Neural cell (in vitro differentiated cells): ENCODE results near the gene PNISR. TPM values are rescaled to one million over a fixed set of nuclear protein-coding genes. Genes with fewer than 3 reads are reported as not detected.
A peak's percentile ranks its signal among the peaks of the same experiment; 100 is the strongest.

Experiments
- H2AFZ ChIP-seq: fragments of 200-600, 300-800 bp; sonication (generic), shearing (Covaris generic); 2 replicates; pipeline ENCODE4 v1.6.0; 2014; ENCODE audit warnings: low read depth, mild to moderate bottlenecking, antibody characterized with exemption, low read length, moderate library complexity
- H3F3A ChIP-seq: fragments of 200-600 bp; shearing (Covaris generic); 2 replicates; pipeline ENCODE4 v1.6.1; 2016; ENCODE audit warnings: mild to moderate bottlenecking, moderate library complexity, mixed read lengths, antibody characterized with exemption, low read length; ENCODE audit not compliant: insufficient read depth, poor library complexity, severe bottlenecking
- H3K27ac ChIP-seq: fragments of 200-600, 300-800 bp; sonication (generic), shearing (Covaris generic); 2 replicates; pipeline ENCODE4 v1.5.1; 2014; ENCODE audit warnings: mild to moderate bottlenecking, low read length, moderate library complexity
- H3K27me3 ChIP-seq: fragments of 300-800, 200-600 bp; sonication (generic), shearing (Covaris generic); 2 replicates; pipeline ENCODE4 v1.6.0; 2014; ENCODE audit warnings: mild to moderate bottlenecking, low read depth, low read length, moderate library complexity; ENCODE audit not compliant: insufficient read depth
- H3K36me3 ChIP-seq: fragments of 300-800, 200-600 bp; sonication (generic), shearing (Covaris generic); 2 replicates; pipeline ENCODE4 v1.5.1; 2014; ENCODE audit warnings: mild to moderate bottlenecking, antibody characterized with exemption, low read length, moderate library complexity; ENCODE audit not compliant: insufficient read depth
- H3K4me2 ChIP-seq: fragments of 300-800, 200-600 bp; sonication (generic), shearing (Covaris generic); 2 replicates; pipeline ENCODE4 v1.6.0; 2014; ENCODE audit warnings: mild to moderate bottlenecking, low read length
- H3K4me3 ChIP-seq: fragments of 300-800, 200-600 bp; sonication (generic), shearing (Covaris generic); 2 replicates; pipeline ENCODE4 v1.5.1; 2014; ENCODE audit warnings: mild to moderate bottlenecking, low read length, moderate library complexity
- H3K79me2 ChIP-seq: fragments of 200-600 bp; shearing (Covaris generic); replicated peaks from 2 replicates; pipeline ENCODE4 v1.6.0; 2014; ENCODE audit warnings: mild to moderate bottlenecking, low read length, moderate library complexity; ENCODE audit not compliant: insufficient read depth
- H3K9ac ChIP-seq: fragments of 300-800, 200-600 bp; sonication (generic), shearing (Covaris generic); 2 replicates; pipeline ENCODE4 v1.6.1; 2016; ENCODE audit warnings: mild to moderate bottlenecking, low read length, mixed read lengths
- H3K9me2 ChIP-seq: fragments of 200-600 bp; shearing (Covaris generic); 2 replicates; pipeline ENCODE4 v1.6.1; 2016; ENCODE audit warnings: mild to moderate bottlenecking, low read length, mixed read lengths; ENCODE audit not compliant: insufficient read depth
- H3K9me3 ChIP-seq: fragments of 200-600, 300-800 bp; sonication (generic), shearing (Covaris generic); 2 replicates; pipeline ENCODE4 v1.6.1; 2016; ENCODE audit warnings: mild to moderate bottlenecking, mixed run types, low read length, moderate library complexity, mixed read lengths
- H4K20me1 ChIP-seq: fragments of 200-600 bp; shearing (Covaris generic); 2 replicates; pipeline ENCODE4 v1.6.1; 2016; ENCODE audit warnings: mild to moderate bottlenecking, mixed run types; ENCODE audit not compliant: insufficient read depth
- CTCF ChIP-seq: fragments of 450-650 bp; IDR thresholded peaks from 2 replicates; pipeline ENCODE4 v1.5.1; 2014; ENCODE audit warnings: antibody characterized with exemption, mild to moderate bottlenecking, moderate library complexity; ENCODE audit not compliant: poor library complexity, severe bottlenecking
- EP300 ChIP-seq: fragments of 450-650 bp; conservative IDR thresholded peaks from 2 replicates; pipeline ENCODE4 v1.6.1; 2014; ENCODE audit warnings: antibody characterized with exemption, mild to moderate bottlenecking, moderate library complexity; ENCODE audit not compliant: poor library complexity, severe bottlenecking
- EZH2 ChIP-seq: fragments of 200-600, 300-800 bp; shearing (Covaris generic), sonication (generic); IDR thresholded peaks from 2 replicates; pipeline ENCODE4 v1.6.1; 2014; ENCODE audit warnings: antibody characterized with exemption, low read length, borderline replicate concordance, mild to moderate bottlenecking; ENCODE audit not compliant: insufficient read depth, poor library complexity, severe bottlenecking
- MXI1 ChIP-seq: fragments of 450-650 bp; conservative IDR thresholded peaks from 2 replicates; pipeline ENCODE4 v1.6.1; 2014; ENCODE audit warnings: antibody characterized with exemption, mild to moderate bottlenecking; ENCODE audit not compliant: poor library complexity, severe bottlenecking
- POLR2AphosphoS5 ChIP-seq: IDR thresholded peaks from 2 replicates; pipeline ENCODE4 v1.6.1; 2012
- RAD21 ChIP-seq: fragments of 450-650 bp; conservative IDR thresholded peaks from 2 replicates; pipeline ENCODE4 v1.6.1; 2014; ENCODE audit warnings: antibody characterized with exemption, mild to moderate bottlenecking, moderate library complexity
- SMC3 ChIP-seq: fragments of 450-650 bp; conservative IDR thresholded peaks from 2 replicates; pipeline ENCODE4 v1.6.1; 2014; ENCODE audit warnings: antibody characterized with exemption, mild to moderate bottlenecking, moderate library complexity; ENCODE audit not compliant: poor library complexity
- TAF1 ChIP-seq: IDR thresholded peaks from 2 replicates; pipeline ENCODE4 v1.6.1; 2012; ENCODE audit warnings: low read depth
- polyA plus RNA-seq: library from polyadenylated mRNA; depleted of rRNA; stranded (reverse); fragments of >200 nt; gene quantifications from 2 replicates; pipeline ENCODE4 v1.2.3, GENCODE V29; 2014
- TF ChIP-seq, protein P1 (sequence below): IDR thresholded peaks from 2 replicates; pipeline ENCODE4 v1.6.1; 2012; ENCODE audit warnings: borderline replicate concordance

Gene PNISR
- polyA plus RNA-seq, 1 donor from 2014 or later, result 391 TPM

DNA sequence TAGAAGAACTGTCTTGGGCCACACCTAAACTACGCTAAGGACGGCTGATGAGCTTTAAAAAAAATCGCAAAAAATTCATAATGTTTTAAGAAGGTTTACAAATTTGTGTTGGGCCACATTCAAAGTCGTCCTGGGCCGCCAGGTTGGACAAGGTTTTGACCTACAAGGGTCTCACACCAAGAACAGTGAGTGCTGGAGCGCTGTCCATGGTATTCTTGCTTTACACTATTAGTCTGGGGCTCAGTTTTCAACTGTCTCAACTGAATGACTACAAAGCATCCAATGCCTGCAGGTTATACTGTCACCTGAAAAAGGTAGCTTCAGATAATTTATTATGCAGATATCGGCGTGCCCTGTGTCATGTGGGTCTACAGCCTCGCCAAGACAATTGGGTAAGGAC, 72.0 kb downstream of the PNISR start:
- TF ChIP-seq EP300, result no peak
- TF ChIP-seq POLR2AphosphoS5, result no peak
- TF ChIP-seq, protein P1, sequence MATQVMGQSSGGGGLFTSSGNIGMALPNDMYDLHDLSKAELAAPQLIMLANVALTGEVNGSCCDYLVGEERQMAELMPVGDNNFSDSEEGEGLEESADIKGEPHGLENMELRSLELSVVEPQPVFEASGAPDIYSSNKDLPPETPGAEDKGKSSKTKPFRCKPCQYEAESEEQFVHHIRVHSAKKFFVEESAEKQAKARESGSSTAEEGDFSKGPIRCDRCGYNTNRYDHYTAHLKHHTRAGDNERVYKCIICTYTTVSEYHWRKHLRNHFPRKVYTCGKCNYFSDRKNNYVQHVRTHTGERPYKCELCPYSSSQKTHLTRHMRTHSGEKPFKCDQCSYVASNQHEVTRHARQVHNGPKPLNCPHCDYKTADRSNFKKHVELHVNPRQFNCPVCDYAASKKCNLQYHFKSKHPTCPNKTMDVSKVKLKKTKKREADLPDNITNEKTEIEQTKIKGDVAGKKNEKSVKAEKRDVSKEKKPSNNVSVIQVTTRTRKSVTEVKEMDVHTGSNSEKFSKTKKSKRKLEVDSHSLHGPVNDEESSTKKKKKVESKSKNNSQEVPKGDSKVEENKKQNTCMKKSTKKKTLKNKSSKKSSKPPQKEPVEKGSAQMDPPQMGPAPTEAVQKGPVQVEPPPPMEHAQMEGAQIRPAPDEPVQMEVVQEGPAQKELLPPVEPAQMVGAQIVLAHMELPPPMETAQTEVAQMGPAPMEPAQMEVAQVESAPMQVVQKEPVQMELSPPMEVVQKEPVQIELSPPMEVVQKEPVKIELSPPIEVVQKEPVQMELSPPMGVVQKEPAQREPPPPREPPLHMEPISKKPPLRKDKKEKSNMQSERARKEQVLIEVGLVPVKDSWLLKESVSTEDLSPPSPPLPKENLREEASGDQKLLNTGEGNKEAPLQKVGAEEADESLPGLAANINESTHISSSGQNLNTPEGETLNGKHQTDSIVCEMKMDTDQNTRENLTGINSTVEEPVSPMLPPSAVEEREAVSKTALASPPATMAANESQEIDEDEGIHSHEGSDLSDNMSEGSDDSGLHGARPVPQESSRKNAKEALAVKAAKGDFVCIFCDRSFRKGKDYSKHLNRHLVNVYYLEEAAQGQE, result no peak
- TF ChIP-seq RAD21, result no peak
- no peak for TF ChIP-seq SMC3
- TF ChIP-seq TAF1, result no peak
- TF ChIP-seq CTCF, result no peak
- TF ChIP-seq MXI1, result no peak
- no peak for TF ChIP-seq EZH2
- Histone ChIP-seq H3K27ac (no peak overlapping the region), H3K9me2 (no peaks in the 10 kb centered on the region), H3K4me3 (no peak overlapping the region), H3K4me2 (no peak overlapping the region), H3K9ac (no peak overlapping the region), H3K36me3 (no peaks in the 10 kb centered on the region), H2AFZ (no peak overlapping the region), H3K27me3 (no peaks in the 10 kb centered on the region), H3K9me3 (no peaks in the 10 kb centered on the region), H3K79me2 (peaks cover 10% of the 10 kb centered on the region), H3F3A (no peaks in the 10 kb centered on the region), H4K20me1 (no peaks in the 10 kb centered on the region)

DNA sequence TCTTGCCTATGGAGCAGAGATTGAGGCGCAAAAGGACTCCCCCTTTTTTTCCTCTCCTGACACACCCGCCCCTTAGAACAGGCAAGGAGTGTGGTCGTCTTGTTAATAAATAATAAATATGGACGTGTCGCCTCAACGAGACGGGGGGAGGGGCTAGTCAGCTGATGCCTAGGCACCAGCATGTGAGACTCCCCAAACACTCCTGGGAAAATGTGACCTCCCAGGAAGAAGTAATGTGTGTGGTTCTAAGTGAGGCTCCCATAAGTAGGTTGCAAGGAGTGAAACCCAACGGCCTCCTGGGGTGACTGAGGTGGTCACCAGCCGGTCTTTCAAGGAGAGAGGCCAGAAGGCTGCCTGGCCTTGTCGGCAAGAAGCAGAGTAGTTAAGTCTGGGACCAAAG, 74.5 kb downstream of the PNISR start:
- peak overlapping the region; percentile 96 for H3K9ac ChIP-seq
- no peaks in the 10 kb centered on the region for H3K9me2 ChIP-seq
- H3F3A ChIP-seq, result no peaks in the 10 kb centered on the region
- no peaks in the 10 kb centered on the region for H3K9me3 ChIP-seq
- peaks cover 25% of the 10 kb centered on the region for H3K79me2 ChIP-seq
- H2AFZ ChIP-seq, result peak overlapping the region; percentile 18
- no peak for TF ChIP-seq POLR2AphosphoS5
- TF ChIP-seq, protein P1, result no peak
- no peaks in the 10 kb centered on the region for H3K27me3 ChIP-seq
- no peaks in the 10 kb centered on the region for H4K20me1 ChIP-seq
- no peak overlapping the region for H3K27ac ChIP-seq
- H3K4me3 ChIP-seq, result peak overlapping the region; percentile 96
- H3K36me3 ChIP-seq, result no peaks in the 10 kb centered on the region
- H3K4me2 ChIP-seq, result peak overlapping the region; percentile 49
